ENCODE data around the gene TRAPPC6A.

TRAPPC6A gene

DNA sequence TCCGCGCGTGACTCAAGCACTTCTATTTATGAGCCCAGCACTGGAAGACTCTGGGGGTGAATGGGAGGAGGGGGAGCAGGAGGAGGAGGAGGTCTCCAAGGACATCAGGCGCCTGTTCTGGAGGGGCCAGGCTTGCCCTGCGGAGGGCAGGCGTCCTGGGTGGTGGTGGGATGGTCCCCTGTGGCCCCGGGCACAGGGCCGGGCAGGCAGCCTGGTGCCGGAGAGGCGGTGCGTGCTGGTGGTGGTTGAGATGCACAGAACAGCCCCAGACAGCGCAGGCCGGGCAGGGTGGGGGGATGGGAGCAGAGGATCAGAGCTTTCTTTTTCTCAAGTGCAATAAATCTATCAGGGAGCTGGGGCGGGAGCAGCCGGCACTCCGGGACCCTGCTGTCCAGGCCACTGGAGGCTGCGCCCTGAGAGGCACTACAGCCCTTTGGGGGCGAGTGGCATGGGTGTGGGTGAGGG, 31.3 kb downstream of the TRAPPC6A start:
- no peak for DNase-seq

DNA sequence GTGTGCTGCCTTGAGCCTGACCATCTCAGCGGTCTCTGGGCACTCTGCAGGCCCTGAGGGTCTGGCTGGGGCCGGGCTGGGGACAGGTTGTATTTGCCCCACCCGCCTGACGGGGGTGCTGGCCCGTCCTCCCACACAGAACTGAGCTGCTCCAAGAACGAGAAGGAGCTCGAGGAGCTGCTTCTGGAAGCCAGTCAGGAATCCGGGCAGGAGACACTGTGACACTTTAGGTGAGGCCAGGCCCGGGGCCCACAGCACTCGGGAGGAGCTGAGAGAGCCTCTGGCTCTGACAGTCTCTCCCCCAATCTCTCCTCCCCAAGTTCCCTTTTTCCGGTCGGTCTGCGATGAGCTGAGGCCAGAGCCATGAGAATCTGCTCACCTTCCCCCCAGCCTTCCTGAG, 31.8 kb downstream of the TRAPPC6A start:
- no peak for DNase-seq

- no peak for DNase-seq
These were observed 32.5 kb downstream of the TRAPPC6A start for GRCh38 chr19:45145270-45146189.

GRCh38 chr19:45144431-45145269, 33.4 kb downstream of the TRAPPC6A start:
- DNase-seq: no peak

- DNase-seq: no peak
These were observed 35.3 kb downstream of the TRAPPC6A start for GRCh38 chr19:45142726-45143110.

GRCh38 chr19:45142016-45142725, 35.9 kb downstream of the TRAPPC6A start:
- DNase-seq: no peak

GRCh38 chr19:45141203-45141900, 36.7 kb downstream of the TRAPPC6A start:
- no peak for DNase-seq

DNA sequence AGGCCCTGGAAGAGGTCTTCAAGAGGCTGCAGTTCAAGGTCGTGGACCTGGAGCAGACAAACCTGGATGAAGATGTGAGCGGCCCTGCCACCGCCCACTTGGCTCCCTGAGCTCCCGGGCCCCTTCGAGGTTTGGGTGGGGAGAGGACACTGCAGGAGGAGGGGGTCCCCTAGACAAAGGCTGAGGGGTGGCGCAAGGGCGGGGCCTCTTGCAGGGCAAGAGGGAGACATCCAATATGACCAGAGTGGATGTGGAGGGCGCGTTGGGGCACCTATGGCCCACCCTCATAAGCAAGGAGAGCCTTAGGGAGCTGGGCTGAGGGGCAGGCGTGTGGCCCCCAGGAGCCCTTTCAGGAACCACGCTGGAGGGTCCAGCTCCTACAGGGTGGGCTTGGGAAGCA, 37.5 kb downstream of the TRAPPC6A start:
- no peak for DNase-seq

- DNase-seq: no peak
These were observed 37.9 kb downstream of the TRAPPC6A start for GRCh38 chr19:45140144-45140503.

DNA sequence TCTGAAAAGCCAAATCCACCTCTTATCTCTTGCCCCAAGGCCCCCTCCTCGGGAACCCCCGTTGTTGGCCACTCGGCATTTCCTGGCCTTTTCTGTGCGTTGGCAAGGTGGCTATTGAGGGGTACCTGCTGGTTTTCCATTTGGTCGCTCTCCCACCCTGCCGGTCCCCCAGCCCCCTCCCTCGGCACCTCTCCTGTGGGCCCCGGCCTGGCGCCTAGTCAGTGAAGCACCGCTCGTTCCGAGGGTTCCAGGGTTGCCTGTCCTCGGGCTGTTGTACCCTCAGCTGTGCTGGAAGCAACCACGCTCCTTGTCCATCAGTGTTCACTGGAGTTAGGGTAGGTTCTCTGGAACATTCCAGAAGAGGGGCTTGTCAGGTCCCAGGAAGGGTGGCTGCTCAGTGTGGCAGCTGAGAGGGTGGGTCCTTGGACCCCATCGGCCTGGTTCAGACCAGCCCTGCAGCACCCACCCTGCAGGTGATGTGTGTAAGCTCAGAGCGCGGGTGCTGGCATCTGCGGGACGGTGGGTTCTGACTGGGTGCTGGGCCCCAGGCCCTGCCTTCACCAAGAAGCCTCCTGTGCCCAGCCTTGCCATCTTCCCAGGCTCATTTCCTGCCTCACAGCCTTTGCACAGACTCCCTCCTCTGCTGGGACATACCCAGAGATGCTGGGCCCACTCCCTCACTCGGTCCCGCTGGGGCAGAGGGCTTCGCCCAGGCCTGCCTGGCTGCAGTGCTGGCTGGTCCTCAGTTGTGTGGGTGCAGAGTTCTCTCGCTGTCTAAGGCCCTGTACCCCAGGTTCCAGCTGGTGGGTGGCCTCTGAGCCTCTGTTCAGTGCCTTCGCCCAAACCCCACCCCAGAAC, 38.5 kb downstream of the TRAPPC6A start:
- no peak for DNase-seq

- DNase-seq: no peak
These were observed 39.7 kb downstream of the TRAPPC6A start for GRCh38 chr19:45138303-45138751.

GRCh38 chr19:45137179-45137761, 40.8 kb downstream of the TRAPPC6A start:
- DNase-seq: peak in 2 of 3 experiments; percentile 54 to 83

DNA sequence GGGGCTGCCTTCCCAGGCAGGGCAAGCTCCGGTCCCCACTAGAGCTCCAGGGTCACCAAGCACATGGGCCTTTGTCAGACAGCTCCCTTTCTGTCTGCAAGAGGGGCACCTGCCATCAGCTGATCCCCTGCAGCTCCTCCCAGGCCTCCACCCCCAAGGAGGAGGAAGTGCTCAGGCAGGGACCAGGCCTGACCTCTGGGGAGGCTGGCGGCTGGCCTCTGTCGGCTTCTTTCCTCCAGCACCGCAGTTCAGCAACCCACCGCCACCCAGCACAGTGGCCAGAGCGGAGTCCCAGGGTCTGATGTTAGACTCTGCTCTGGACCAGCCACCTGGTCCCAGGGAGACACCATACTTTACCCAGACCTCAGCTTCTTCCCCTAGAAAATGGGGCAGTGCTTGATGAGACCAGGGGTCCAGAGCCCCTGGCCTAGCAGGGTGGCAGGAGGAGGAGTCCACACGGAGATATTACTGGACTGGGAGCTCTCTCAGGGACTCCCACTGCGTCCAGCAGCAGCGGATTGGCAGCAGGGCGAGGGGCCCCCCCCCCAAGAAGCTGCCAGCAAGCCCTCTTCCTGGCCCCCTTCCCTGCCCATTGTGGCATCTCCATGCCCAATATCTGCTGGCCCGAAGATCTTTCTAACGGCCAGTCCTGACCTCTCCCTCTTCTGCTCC, 41.4 kb downstream of the TRAPPC6A start:
- DNase-seq: peak in 1 of 3 experiments; percentile 9

DNA sequence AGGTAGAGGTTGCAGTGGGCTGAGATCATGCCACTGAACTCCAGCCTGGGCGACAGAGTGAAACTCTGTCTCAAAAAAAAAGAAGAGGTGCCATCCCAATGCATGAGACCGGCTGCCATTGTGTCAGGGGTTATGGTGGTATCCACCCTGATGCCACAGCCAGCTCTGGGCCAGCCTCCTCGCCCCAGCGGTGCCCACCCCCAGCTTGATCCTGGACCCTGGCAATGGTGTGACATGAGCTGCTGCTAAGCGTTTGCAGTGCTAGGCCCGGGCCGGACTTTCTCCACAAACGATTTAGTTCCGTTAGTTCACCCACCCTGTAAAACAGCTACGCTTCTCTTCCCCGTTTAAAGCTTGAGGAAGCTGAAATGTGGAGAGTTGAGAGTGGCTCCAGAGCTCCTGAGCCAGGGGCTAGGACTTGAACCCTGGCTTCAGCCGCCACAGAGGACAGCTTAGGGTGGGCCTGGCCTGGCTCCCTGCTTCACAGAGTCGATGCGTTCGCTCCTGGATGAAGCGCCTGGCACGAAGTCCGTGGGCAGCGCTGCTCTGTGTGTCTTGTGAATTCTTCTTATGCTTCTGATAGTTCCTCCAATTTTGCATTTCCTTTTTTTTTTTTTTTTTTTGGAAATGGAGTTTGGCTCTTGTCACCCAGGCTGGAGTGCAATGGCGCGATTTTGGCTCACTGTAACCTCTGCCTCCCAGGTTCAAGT, 42.7 kb downstream of the TRAPPC6A start:
- DNase-seq: no peak

GRCh38 chr19:45133661-45134060, 44.4 kb downstream of the TRAPPC6A start:
- no peak for DNase-seq

GRCh38 chr19:45130888-45131615, 47.0 kb downstream of the TRAPPC6A start:
- DNase-seq: peak; percentile 92 to 97 (median 97)

DNA sequence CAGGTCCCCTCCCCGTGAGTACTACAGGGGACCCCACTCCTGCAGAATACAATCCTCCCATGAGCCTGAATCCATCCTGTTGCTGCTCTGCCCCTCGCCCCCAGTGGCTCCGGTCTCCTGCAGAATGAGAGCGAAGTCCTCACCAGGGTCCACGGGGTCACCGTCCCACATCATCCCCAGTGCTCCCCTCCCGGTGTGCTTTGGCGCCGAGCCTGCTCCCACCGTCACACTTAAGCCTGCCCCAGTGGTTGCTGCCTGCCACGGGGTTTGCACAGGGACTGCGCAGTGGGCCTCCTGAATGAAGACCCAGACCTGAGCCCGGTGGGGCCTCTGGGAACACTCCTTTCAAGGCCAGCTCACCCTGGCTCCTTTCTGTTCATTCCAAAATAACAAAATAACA, 47.8 kb downstream of the TRAPPC6A start:
- DNase-seq: no peak

DNA sequence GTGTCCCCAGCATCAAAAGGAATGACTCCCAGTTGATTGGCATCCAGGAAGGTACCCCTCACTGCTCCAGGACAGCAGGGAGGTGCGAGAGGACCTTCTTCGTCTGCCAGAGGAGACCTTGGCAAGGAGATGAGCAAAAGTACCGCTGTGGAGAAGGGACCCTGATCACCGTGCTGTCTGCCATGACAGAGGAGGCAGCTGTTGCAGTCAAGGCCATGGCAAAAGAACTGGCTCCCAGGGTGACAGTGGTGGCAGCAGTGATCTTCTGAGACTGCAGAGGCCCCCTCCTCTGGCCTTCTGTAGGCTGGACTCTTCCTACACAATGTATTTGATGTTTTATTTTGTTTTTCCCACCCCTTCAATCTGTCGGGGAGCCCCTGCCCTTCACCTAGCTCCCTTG, 49.2 kb downstream of the TRAPPC6A start:
- no peak for DNase-seq

DNA sequence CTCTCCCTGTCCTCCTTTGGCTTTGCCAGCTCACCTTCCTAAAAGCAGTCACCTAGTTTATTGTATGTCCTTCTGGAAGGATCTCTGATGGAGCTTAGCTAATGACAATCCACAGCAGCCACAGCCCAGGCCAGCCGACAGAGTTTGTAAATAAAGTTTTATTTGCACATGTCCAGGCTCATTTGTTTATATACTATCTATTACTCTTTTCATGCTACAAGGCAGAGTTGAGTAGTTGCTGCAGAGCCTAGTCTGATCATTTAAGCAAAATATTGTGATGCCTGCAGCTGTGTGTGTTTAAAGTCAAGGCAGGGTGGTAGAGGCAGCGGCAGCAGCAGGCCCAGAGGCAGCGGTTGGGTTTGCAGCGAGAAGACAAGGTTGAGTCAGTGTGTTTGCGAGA, 49.9 kb downstream of the TRAPPC6A start:
- DNase-seq: no peak

Measured in NCI-H1417 (cell line).